DMS79 (cell line): Measurements from ENCODE around the gene SLC10A6.

Experiments
- DNase-seq: peaks from one replicate; lab custom pipeline; 2025; lab: John Stamatoyannopoulos, UW

SLC10A6 gene

GRCh38 chr4:86775061-86775460 is 74.1 kb downstream of the SLC10A6 start:
- no peak for DNase-seq
